ENCODE measurements around the gene CD164.

GRCh38 chr6:109388265-109388664, 6.0 kb upstream of the CD164 start:
- TF ChIP-seq, protein P1, sequence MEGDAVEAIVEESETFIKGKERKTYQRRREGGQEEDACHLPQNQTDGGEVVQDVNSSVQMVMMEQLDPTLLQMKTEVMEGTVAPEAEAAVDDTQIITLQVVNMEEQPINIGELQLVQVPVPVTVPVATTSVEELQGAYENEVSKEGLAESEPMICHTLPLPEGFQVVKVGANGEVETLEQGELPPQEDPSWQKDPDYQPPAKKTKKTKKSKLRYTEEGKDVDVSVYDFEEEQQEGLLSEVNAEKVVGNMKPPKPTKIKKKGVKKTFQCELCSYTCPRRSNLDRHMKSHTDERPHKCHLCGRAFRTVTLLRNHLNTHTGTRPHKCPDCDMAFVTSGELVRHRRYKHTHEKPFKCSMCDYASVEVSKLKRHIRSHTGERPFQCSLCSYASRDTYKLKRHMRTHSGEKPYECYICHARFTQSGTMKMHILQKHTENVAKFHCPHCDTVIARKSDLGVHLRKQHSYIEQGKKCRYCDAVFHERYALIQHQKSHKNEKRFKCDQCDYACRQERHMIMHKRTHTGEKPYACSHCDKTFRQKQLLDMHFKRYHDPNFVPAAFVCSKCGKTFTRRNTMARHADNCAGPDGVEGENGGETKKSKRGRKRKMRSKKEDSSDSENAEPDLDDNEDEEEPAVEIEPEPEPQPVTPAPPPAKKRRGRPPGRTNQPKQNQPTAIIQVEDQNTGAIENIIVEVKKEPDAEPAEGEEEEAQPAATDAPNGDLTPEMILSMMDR (IDR thresholded peaks at IDR 0.05; ENCODE audit: low read depth, low read length) = no peak
- no peak for TF ChIP-seq POLR2A (IDR thresholded peaks at IDR 0.05; ENCODE audit: extremely low read depth, insufficient read length)
- TF ChIP-seq MYC (IDR thresholded peaks at IDR 0.05; ENCODE audit: low read depth, low read length) = no peak
- TF ChIP-seq, protein P2, sequence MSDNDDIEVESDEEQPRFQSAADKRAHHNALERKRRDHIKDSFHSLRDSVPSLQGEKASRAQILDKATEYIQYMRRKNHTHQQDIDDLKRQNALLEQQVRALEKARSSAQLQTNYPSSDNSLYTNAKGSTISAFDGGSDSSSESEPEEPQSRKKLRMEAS (IDR thresholded peaks at IDR 0.05; ENCODE audit: low read depth, low read length) = no peak
